HG03280 (cell line): ENCODE measurements around the gene TOP1.
"Not testable (repeated sequence)": the region's sequence is repeated elsewhere in the genome, so short reads cannot be mapped to it uniquely, and the experiment has no call there.

ENCODE experiments used
- ATAC-seq: cut with Tn5 transposase; IDR thresholded peaks from one replicate; pipeline ENCODE4 v1.9.1; 2021; ENCODE audit warnings: mild to moderate bottlenecking, moderate library complexity; ENCODE audit not compliant: unreplicated experiment

TOP1 gene

GRCh38 chr20:41086402-41087324 lies 58.0 kb downstream of the TOP1 start:
- ATAC-seq, result no peak

DNA sequence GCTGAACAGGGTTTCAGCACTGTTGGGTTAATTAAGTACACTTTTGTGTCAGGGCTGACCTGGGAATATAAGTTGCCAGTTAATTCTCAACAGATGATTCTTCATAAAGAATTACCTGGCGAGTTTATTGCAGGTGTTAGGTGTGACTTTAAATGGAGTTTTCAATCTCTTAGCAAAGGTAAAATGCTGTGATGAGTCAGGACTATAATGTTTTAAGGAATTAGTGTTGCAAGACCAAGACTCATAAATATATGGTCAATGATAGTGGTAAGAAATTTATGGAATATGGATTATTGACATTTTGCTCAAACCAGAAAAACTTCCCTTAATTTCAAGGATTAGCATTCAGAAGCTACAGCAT lies 58.7 kb downstream of the TOP1 start:
- no peak for ATAC-seq

GRCh38 chr20:41087777-41088176 lies 59.2 kb downstream of the TOP1 start:
- no peak for ATAC-seq

DNA sequence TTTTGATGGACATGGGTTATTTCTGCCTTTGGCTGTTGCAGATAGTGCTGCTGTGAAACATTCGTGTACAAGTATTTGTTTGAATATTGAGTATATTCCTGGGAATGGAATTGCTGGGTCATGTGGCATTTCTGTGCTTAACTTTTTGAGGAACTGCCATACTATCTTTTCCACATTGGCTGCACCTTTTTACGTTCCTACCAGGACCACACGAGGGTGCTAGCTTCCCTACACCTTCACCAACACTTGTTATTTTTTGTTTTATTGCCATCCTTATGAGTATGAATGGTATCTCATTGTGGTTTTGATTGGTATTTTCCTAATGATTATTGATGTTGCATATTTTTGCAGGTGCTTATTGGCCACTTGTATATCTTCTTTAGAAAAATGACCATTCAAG lies 60.9 kb downstream of the TOP1 start:
- ATAC-seq, result no peak

DNA sequence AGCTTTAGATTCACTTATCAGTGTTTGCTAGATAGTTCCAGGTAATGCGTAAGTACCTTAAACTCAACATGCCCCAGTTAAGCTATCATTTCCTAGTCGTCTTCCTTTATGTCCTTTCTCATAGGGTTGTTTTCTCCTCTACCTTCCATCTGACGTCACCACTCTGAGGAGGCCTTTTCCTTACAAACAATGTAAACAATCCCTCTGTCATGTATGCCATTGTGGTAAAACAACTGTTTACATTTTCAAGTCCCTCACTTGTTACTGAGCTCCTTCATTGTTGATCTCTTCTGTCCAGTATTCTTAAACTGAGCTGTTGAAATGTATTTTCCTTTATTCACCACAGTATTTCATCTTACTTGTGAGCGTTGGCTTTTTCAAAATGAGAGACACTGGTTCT lies 63.3 kb downstream of the TOP1 start:
- no peak for ATAC-seq

- ATAC-seq, result no peak
Observed at GRCh38 chr20:41094353-41095055, 65.9 kb downstream of the TOP1 start.

GRCh38 chr20:41095110-41095969 lies 66.7 kb downstream of the TOP1 start:
- ATAC-seq, result no peak

- ATAC-seq, result no peak
Observed at GRCh38 chr20:41098703-41099250, 70.2 kb downstream of the TOP1 start.

GRCh38 chr20:41100001-41100480 lies 71.4 kb downstream of the TOP1 start:
- ATAC-seq, result no peak

DNA sequence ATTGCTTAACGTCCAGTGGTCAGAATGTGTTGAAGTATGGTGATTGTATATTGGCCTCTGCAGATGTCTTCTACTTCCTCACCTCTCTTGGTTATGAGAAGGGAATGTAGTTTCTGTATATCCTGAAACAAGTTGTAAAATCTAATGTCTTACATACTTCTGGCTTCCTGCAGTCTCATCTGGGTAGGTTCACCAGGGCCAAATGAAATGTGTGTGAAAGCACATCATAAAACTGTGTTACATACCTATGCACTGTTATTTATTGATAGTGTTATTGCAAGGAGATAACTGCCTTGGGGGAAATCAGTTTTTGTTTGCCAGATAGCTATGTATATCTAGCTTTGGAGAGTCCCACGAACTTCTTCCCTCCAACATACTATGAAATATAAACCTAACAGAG lies 73.0 kb downstream of the TOP1 start:
- ATAC-seq, result no peak

GRCh38 chr20:41108531-41108930 lies 79.9 kb downstream of the TOP1 start:
- ATAC-seq, result no peak

DNA sequence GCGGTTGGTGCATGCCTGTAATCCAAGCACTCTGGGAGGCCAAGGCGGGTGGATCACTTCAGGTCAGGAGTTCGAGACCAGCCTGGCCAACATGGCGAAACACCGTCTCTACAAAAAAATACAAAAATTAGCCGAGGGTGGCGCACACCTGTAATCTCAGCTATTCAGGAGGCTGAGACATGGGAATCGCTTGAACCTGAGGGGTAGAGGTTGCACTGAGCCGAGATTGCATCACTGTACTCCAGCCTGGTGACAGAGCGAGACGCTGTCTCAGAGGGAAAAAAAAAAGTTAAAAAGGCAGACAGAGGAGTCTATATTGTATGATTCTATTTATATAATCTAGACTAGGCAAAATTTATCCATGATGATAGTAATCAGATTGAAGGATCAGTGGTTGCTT lies 81.4 kb downstream of the TOP1 start:
- ATAC-seq, result no peak

- no peak for ATAC-seq
Observed at GRCh38 chr20:41110930-41111577, 82.4 kb downstream of the TOP1 start.

GRCh38 chr20:41111578-41111951 lies 82.9 kb downstream of the TOP1 start:
- no peak for ATAC-seq

GRCh38 chr20:41116282-41116956 lies 87.8 kb downstream of the TOP1 start:
- ATAC-seq, result no peak

DNA sequence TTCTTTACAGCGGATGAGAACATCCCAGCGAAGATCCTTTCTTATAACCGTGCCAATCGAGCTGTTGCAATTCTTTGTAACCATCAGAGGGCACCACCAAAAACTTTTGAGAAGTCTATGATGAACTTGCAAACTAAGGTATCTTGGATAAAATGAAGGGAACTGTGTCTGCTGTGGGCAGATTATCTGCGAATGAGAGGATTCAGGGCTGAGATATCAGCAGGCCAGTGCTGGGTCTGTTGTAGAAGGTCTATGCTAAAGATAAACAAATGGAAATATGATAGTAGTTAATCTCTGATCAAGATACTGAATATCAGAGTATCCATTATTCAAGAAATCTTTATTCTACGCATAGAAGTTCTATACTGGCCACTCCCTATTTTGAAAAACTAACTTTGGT lies 89.5 kb downstream of the TOP1 start:
- ATAC-seq, result not testable (repeated sequence)

DNA sequence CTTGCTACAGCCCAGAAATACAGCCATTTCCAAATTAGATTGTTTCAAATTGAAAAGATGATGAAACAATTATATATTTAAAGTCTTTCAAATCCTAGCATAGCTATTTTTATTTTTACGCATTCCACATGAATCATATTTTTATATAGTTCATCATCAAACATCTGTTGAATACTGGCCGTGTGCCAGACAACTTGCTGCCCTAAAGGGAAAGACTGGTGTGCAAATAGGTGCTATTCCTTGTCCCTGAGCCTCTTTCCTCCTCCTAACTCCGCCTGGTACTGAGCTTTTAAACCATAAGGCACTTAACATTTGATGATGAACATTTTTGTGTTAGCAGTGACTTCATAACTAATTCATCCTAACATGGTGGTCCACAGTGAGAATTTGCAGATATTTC lies 90.0 kb downstream of the TOP1 start:
- no peak for ATAC-seq

DNA sequence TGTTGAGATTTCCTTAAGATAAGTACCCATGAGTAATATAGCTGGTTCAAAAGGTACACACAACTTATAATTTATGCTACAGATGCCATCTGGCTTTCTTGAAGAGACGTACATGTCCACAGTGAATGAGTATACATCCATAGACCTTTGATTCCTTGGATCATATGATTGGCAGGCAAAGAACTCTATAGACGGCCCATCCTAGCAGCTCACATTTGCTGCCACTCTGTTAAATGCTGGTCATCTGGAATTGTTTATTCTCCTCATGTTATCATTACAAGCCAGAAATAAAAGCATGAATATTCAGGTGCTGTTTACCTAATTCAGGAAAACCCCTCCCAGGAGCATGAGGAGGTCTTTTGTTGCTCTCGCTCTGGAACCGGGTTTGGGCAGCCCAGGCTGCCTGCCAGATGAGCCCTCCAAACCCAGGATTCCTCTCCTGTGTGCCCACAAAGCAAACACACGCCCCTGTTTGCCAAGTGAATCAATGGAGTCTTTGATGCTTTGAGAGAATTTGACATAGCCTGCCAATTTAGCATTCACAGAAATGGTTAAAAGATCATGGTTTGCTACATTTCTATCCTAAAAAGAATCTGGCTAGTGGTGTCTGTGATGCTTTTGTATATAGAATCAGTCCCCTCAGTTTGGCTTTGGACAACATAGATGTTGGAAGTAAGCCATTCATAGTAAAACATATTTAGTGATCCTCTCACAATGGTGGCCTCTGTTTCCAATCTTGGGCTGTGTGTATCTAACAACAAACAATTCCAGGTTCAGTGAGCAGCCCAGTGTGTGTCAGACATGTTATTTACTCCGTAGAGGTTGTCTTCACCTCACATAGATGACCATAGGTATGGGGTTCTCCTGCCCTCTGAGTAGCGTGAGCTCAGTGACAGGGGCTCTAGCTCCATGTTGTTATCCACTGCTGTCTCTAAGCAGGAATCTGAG lies 91.3 kb downstream of the TOP1 start:
- ATAC-seq, result no peak

DNA sequence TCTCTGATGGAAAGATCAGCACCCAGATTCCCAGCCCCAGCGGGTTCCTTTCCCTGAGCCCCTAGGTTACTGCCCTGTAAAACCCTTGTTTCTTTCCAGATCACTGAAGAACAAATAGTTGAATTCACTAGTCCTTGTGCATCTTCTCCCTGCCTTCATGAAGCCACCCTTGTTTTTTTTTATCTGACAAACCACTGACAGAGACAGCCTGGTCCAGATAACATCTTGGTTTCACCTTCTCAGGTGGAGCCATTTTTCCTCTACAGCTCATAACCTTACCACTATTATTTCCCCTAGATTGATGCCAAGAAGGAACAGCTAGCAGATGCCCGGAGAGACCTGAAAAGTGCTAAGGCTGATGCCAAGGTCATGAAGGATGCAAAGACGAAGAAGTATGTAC lies 92.8 kb downstream of the TOP1 start:
- no peak for ATAC-seq
